GM19328 (cell line): Measurements from ENCODE around the gene ARHGAP25.

Experiments used
- ATAC-seq: cut with Tn5 transposase; IDR thresholded peaks from one replicate; pipeline ENCODE4 v1.9.1; 2021; ENCODE audit warnings: mild to moderate bottlenecking, moderate library complexity; ENCODE audit not compliant: unreplicated experiment

ARHGAP25 gene

DNA sequence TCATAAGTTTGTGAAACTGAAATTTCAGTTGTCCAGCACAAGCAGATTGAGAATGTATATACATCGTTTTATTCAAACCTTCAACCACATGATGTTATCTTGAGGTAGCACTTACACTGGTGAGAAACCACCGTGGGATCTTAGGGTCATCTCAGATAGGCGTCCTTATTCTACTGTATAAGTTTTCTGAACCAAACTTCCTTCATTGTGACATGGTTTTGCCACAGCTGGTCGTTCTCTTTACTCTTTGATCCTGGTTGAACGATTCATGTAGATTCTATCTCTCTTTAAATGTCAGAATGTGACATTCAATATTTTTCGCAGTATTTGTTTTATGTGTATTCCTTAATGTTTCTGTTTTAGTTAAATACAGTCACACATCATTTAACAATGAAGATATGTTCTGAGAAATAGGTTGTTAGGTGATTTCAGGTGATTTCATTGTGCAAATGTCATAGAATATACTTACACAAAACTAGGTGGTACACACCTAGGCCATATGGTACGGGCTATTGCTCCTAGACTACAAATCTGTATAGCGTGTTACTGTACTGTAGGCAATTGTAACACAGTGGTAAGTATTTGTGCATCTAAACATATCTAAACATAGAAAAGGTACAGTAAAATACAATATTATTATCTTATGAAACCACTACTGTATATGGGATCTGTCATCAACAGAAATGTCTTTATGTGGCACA is 17.9 kb upstream of the ARHGAP25 start:
- ATAC-seq, result no peak

DNA sequence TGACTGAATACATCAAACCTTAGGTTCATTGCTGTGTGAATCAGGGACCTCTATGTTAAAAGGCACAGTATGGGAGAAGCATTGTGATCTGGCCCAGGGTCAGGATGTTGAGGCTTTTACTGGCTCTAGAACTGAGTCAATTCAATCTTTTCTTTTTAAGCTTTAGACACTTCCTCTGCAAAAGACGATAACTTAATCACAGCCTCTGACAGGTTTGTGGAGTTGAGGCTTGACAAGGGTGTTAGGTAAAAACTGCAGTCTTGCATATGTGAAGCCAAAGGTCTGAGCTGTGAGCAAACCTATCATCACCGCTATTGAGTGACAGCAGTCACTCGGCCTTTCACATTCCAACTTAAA is 17.3 kb upstream of the ARHGAP25 start:
- ATAC-seq, result no peak

DNA sequence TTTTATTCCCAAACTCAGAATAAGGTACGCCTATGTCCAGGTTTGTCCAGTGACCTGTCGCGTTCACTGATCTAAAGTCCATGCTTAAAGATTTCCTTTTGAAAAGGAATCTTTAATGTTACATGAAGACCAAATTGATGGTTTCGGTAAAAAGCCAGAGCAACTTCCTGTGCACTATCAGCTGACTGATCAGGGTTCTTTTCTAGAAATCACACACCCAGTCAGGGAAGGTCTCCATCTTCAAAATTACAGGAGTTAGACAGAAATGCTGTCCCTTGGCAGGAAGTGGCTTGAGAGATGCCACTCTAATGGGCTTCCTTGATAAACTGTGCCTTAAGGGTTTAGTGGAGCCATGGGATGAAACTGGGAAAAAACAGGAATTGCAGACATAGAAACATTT is 14.7 kb upstream of the ARHGAP25 start:
- ATAC-seq, result no peak

GRCh38 chr2:68720665-68721064 is 13.9 kb upstream of the ARHGAP25 start:
- no peak for ATAC-seq

GRCh38 chr2:68721482-68722101 is 13.0 kb upstream of the ARHGAP25 start:
- ATAC-seq, result peak; percentile 58

DNA sequence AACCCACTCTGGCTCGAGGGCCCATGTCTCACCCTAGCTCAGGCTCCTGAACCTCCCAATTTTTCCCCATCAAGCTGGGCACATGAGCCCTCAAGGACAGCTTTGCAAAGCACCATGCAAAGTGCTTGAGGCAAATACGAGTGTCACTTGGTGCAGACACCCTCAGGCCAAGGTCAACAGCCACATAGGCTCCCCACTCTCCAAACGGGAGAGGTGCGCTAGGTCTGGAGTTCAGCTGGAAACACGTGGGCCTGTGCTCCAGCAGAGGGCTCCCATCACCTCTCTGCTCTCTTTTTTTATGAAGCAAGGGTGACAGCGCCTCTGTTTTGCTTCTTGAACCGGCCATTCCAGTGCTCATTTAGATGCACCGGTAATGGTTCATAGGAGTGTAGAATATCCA is 11.9 kb upstream of the ARHGAP25 start:
- ATAC-seq, result no peak

DNA sequence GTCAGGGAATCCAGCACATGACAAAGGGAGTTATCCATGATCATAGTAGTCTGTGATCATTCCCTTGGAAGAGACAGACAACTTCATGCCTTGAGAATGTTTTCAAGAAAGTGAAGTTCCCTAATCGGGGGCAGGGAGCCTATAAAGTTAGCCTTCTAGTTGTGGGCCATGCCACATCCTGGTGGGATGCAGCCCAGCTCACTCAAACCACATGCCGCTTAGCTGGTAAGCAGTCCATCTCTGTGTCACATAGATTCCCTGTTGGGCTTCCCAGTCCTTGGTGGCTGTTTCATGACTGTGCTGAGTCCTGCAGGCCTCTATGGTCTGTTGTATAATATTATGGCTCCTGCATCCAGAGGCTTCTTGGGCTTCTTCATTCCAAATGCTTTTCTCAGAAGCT is 11.4 kb upstream of the ARHGAP25 start:
- no peak for ATAC-seq

DNA sequence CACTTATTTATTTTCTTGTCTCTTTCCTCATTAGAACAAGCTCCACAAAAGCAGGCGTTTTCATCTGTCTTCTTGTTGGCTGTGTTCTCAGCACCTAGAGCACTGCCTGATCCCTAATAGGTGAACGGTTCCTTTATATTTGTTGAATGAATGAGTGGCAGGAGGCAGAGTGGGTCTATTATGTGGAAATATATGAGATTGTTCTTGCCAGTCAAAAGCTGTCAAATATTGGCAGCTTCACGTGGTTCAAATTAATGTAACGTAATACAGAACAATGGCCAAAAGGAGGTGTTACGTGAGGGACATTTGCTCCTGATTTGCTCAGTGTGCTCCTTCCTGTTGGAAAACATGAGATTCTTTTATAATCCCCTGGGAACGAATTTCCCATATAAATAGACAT is 8.5 kb upstream of the ARHGAP25 start:
- no peak for ATAC-seq

- ATAC-seq, result peak; percentile 97
Observed at GRCh38 chr2:68726608-68727367, 7.8 kb upstream of the ARHGAP25 start.

DNA sequence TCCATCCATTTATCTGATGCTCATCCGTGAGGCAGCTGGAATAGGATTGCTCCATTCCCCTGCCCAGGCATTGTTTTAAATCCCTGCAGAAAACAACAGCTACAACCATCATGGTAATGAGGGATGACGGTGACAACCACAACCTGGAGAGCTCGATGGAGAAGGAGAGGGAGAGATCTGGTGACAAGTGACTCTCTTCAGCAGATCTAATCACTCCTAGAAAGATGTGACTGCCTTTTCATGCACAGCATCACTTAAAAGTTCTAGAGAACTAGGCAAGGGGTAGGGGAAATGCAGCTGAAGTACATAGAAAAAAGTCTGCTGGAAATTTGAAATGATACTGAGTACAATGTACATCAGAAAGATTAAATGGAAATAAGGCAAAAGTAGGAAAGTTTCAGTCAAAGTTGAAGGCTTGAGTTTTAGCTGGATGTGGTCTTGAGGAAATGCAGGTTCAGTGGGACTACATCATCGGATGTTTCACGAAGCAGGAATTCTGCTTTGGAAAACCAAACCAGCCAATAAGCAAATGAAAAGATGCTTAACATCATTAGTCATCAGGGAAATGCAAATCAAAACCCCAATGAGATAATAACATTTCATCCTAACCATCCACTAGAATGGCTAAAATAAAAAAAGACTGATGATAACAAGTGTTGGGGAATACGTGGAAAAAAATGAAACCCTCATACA is 6.8 kb upstream of the ARHGAP25 start:
- no peak for ATAC-seq

- ATAC-seq, result no peak
Observed at GRCh38 chr2:68730828-68731227, 3.8 kb upstream of the ARHGAP25 start.

DNA sequence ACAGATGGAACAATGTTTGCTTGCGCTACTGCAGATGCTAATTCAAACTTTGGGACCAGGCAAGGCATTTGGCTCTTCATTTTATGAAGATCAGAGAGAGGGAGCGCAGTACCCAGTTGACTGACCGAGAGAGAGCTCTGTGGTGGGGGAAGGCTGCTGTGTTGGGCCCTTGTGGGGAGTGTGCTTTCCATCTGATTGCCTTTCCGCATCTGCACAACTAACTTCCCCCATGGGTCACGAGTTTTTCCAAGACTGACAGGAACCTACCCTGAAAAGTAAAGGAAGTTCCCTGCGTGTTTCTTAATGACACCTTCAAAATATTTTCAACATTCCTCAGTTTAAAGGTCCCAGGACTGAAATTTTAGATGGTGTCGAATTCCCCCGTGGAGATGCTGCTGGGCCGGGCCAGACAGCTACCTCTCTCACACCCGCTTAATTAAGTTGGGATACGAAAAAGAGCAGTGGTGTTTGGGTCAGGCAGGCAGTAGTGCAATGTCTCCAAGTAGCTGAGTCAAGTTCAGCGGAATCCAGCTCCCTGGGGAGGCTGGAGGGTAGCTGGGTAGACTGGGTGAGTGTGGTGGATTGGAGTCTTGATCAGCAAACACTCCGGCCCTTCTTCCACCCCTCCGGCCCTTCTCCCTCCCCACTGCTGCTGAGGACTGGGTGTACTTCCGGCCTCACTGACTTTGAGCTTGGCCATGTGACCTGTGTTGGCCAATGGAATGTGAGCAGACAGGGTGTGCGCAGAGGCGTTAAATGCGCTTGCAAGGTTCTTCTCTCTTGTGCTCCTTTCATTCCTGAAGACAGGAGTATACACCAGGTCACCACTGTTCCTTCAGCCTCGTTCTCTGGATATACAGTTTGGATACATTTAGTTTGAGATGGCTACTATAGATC is 2.3 kb upstream of the ARHGAP25 start:
- no peak for ATAC-seq

GRCh38 chr2:68733365-68733764 is 1.2 kb upstream of the ARHGAP25 start:
- ATAC-seq, result no peak

GRCh38 chr2:68734176-68734575 is 435 bp upstream of the ARHGAP25 start:
- ATAC-seq, result no peak

DNA sequence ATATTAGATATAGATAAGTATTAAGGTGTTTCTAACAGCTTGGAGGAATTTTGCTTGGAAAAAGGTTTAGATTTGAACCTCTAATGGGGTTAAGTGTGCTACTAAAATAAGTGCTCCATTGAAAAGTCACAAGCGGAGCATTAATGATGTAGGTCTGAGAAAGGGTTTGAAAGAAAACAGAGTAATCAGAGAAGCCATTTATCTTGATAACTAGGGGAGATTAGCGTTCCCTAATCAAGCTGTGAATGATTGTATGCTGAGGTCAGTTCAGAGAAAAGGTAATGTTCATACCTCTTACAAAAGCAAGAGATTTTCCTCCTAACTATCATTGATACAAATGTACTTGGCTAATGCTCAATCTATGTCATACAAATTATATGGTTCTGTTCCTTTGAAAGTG is 1.5 kb downstream of the ARHGAP25 start:
- no peak for ATAC-seq

- no peak for ATAC-seq
Observed at GRCh38 chr2:68737711-68738110, 3.1 kb downstream of the ARHGAP25 start.

DNA sequence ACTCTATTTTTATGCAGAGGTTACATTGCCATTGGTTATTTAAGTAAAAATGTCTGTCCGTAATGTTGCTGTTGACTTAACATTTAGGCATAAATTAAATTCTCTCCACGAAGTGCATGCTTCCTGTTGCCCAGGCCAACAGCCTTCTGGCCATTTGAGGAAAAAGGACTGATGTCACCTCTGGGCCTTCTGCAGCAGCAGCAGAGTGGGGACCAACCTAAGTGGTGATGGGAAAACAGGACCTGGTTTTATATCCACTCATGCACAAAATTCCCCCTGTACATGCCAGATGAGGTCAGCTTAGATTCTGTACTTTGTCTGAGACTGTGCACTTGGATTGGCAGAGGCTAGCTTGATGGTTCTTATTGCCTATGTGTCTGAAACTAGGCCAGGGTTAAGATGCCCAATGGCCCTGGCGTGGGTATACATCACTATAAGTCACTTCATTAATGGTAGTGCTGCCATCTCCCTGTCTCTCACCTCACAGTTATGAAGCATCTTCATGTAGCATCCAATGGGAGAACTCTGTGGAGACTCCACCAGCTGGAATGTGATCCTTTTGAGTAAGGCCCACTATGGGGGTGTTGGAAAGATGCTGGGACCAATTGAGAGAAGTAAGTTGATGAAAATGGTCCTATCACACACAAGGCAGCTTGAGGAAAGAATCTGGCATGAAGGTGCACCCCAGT is 4.4 kb downstream of the ARHGAP25 start:
- ATAC-seq, result no peak

- ATAC-seq, result no peak
Observed at GRCh38 chr2:68739595-68740399, 5.2 kb downstream of the ARHGAP25 start.

DNA sequence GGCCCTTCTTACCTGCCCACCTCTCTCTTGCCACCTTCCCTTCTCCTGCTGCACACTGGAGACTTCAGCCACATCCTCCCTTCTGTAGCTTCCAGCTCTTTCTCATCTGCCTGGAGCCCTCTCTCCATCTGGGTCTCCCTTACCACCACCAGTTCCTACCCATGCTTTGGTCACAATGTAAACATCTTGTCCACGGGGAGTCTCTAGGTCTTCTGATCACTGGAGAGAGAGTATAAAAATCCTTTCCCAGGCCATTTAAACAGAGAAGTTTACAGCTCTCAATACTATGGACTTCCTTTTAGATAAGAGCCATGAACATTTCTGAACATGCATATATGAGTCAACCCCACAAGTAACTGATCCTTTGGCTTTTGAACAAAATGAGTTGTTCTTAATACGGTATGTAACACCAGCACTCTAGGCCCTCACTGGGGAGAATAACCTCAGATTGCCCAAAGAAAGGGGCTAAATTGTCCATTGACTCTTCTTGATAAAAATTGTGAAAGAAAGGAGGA is 5.8 kb downstream of the ARHGAP25 start:
- ATAC-seq, result no peak
